DND-41 (cell line): ENCODE measurements around the gene KCNH3.
"Not testable (repeated sequence)": the region's sequence is repeated elsewhere in the genome, so short reads cannot be mapped to it uniquely, and the experiment has no call there.

ENCODE experiments used
- ATAC-seq: fragments of 200-7000 bp; cut with Tn5 transposase; 3 replicates; pipeline ENCODE4 v1.9.1; 2021; ENCODE audit warnings: low read depth; ENCODE audit not compliant: insufficient read depth
- DNase-seq: peaks from one replicate; pipeline ENCODE4 v3.0.0-alpha.2; 2020
- H2AFZ ChIP-seq: 2 replicates; pipeline ENCODE4 v1.6.0; 2012; ENCODE audit warnings: low read depth, low read length
- H3K27ac ChIP-seq: 2 replicates; pipeline ENCODE4 v1.5.1; 2012; ENCODE audit warnings: low read length, inconsistent platforms
- H3K27me3 ChIP-seq: fragments of 200-600 bp; sonication (generic); 2 replicates; pipeline ENCODE4 v1.6.0; 2012; ENCODE audit warnings: low read length, mild to moderate bottlenecking, inconsistent platforms; ENCODE audit not compliant: insufficient read depth, poor library complexity
- H3K36me3 ChIP-seq: 2 replicates; pipeline ENCODE4 v1.5.1; 2012; ENCODE audit warnings: low read length, inconsistent platforms; ENCODE audit not compliant: insufficient read depth
- H3K4me1 ChIP-seq: 2 replicates; pipeline ENCODE4 v1.5.1; 2012; ENCODE audit warnings: mild to moderate bottlenecking, low read length; ENCODE audit not compliant: insufficient read depth
- H3K4me2 ChIP-seq: 2 replicates; pipeline ENCODE4 v1.6.0; 2012; ENCODE audit warnings: mild to moderate bottlenecking, moderate library complexity, low read length, inconsistent platforms; ENCODE audit not compliant: insufficient read depth
- H3K4me3 ChIP-seq, 2 experiments: fragments of 200-600 bp in 1 of 2; shearing (Covaris generic) in 1 of 2; 2 replicates each; pipeline ENCODE4 v1.5.1; 2012 to 2016; ENCODE audit warnings: inconsistent platforms in 2 of 2, low read length in 2 of 2, mild to moderate bottlenecking in 2 of 2, low read depth in 1 of 2, moderate library complexity in 1 of 2
- H3K79me2 ChIP-seq: 2 replicates; pipeline ENCODE4 v1.6.0; 2012; ENCODE audit warnings: low read length, inconsistent platforms; ENCODE audit not compliant: insufficient read depth
- H3K9ac ChIP-seq: 2 replicates; pipeline ENCODE4 v1.6.0; 2012; ENCODE audit warnings: low read depth, mild to moderate bottlenecking, inconsistent platforms, low read length, moderate library complexity
- H3K9me3 ChIP-seq: 2 replicates; pipeline ENCODE4 v1.5.1; 2012; ENCODE audit warnings: low read length, moderate library complexity, mild to moderate bottlenecking, inconsistent platforms; ENCODE audit not compliant: insufficient read depth, severe bottlenecking
- H4K20me1 ChIP-seq: 2 replicates; pipeline ENCODE4 v1.6.0; 2012; ENCODE audit warnings: low read length; ENCODE audit not compliant: insufficient read depth
- EZH2 ChIP-seq: IDR thresholded peaks from 3 replicates; pipeline ENCODE4 v1.6.1; 2012; ENCODE audit warnings: borderline replicate concordance, low read depth, mild to moderate bottlenecking, moderate library complexity, low read length, inconsistent platforms; ENCODE audit not compliant: severe bottlenecking
- TF ChIP-seq, protein P1 (sequence below): IDR thresholded peaks from 2 replicates; pipeline ENCODE4 v1.5.1; 2012; ENCODE audit warnings: borderline replicate concordance, low read length, moderate library complexity, mild to moderate bottlenecking; ENCODE audit not compliant: poor library complexity, severe bottlenecking; ENCODE audit errors: extremely low read depth

The KCNH3 gene

DNA sequence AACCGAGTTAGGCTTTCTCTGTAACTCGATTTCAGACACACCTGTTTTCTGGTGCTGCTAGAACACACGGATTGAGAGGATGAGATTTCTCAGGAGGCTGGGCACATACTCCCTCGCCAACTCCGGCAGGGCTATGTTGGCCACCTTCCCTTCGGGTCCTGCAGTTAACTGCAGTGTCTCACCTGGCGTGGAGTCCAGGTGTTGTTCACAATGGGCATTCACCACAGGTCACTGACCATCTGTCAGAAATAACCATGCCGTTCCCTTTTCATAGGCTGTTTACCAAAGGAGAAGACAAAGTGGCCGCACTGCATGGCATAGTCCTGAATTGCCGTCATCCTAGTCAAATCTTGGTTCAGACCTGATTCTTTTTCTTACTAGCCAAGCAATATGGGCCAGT lies 5.5 kb upstream of the KCNH3 start:
- no peak for DNase-seq
- no peak overlapping the region for H2AFZ ChIP-seq
- TF ChIP-seq, protein P1, sequence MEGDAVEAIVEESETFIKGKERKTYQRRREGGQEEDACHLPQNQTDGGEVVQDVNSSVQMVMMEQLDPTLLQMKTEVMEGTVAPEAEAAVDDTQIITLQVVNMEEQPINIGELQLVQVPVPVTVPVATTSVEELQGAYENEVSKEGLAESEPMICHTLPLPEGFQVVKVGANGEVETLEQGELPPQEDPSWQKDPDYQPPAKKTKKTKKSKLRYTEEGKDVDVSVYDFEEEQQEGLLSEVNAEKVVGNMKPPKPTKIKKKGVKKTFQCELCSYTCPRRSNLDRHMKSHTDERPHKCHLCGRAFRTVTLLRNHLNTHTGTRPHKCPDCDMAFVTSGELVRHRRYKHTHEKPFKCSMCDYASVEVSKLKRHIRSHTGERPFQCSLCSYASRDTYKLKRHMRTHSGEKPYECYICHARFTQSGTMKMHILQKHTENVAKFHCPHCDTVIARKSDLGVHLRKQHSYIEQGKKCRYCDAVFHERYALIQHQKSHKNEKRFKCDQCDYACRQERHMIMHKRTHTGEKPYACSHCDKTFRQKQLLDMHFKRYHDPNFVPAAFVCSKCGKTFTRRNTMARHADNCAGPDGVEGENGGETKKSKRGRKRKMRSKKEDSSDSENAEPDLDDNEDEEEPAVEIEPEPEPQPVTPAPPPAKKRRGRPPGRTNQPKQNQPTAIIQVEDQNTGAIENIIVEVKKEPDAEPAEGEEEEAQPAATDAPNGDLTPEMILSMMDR = no peak
- no peak for TF ChIP-seq EZH2

DNA sequence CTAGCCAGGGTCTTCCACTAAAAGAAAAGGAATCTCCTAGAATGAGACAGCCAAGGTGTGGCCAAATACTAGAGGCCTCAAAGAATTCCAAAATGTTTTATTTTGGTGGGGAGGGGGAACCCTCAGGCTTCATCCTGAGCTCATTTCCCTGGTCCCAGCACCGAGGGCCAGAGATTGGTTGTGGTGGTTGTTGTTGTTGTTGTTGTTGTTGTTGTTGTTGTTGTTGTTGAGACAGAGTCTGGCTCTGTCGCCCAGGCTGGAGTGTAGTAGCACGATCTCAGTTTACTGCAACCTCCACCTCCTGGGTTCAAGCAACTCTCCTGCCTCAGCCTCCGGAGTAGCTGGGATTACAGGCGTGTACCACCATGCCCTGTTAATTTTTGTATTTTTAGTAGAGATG lies 4.7 kb upstream of the KCNH3 start:
- H3K4me1 ChIP-seq = peaks cover 11% of the 10 kb centered on the region
- H3K4me2 ChIP-seq, H3K9ac ChIP-seq, H3K9me3 ChIP-seq, ATAC-seq, H4K20me1 ChIP-seq, H3K79me2 ChIP-seq, DNase-seq, H3K36me3 ChIP-seq, H3K4me3 ChIP-seq, H2AFZ ChIP-seq, H3K27ac ChIP-seq: not testable (repeated sequence)
- peaks cover 18% of the 10 kb centered on the region for H3K27me3 ChIP-seq

More for the DNA sequence above, 5.5 kb upstream of the KCNH3 start:
- H3K9ac ChIP-seq = no peak overlapping the region
- no peaks in the 10 kb centered on the region; the same call in 1 of the 2 replicates for H3K36me3 ChIP-seq
- no peak overlapping the region for H3K4me2 ChIP-seq
- 0 out of 2 replicates have a peak, but pooled peaks cover 2% of the 10 kb centered on the region for H4K20me1 ChIP-seq
- no peaks in the 10 kb centered on the region for H3K79me2 ChIP-seq
- H3K27me3 ChIP-seq = peaks cover 13% of the 10 kb centered on the region
- H3K4me1 ChIP-seq = peaks cover 4% of the 10 kb centered on the region
- H3K27ac ChIP-seq = no peak overlapping the region
- ATAC-seq = no peak
- H3K9me3 ChIP-seq = no peaks in the 10 kb centered on the region
- H3K4me3 ChIP-seq = no peak overlapping the region

DNA sequence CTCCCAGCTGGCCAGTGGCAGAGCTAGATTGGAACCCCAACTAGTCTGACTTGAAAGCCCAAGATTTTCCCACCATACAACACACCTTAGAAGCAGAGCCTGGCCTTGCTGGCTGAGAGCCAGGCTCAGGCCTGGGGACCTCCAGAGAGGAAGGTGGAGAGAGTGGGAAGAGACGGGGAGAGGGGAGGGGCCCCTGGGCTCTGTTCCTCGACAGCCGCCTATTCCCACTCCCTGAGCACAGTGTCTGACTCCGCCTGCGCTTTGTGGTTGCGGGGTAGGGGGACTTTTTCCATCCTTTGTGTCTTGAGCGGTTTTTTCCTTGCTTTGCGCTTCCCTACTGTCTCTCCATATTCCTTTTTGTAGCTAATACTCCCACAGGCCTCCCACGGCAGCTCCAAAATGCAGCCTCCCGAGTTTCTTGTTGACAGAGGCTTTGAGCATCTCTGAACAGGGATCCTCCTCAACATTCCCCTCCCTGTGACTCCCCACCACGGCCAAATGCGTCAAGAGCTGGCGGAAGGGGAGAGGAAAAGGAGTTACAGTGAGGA lies 4.0 kb upstream of the KCNH3 start:
- Histone ChIP-seq H4K20me1 (peaks cover 5% of the 10 kb centered on the region; the same call in 1 of the 2 replicates), H3K27me3 (peaks cover 24% of the 10 kb centered on the region), H3K4me3 (no peak overlapping the region), H3K36me3 (no peaks in the 10 kb centered on the region), H3K4me1 (peaks cover 17% of the 10 kb centered on the region), H3K79me2 (no peaks in the 10 kb centered on the region), H2AFZ (no peak overlapping the region), H3K9ac (no peak overlapping the region), H3K27ac (no peak overlapping the region), H3K4me2 (no peak overlapping the region), H3K9me3 (no peaks in the 10 kb centered on the region)
- ATAC-seq (no peak), DNase-seq (no peak)
- no peak for TF ChIP-seq EZH2
- TF ChIP-seq, protein P1 = no peak

DNA sequence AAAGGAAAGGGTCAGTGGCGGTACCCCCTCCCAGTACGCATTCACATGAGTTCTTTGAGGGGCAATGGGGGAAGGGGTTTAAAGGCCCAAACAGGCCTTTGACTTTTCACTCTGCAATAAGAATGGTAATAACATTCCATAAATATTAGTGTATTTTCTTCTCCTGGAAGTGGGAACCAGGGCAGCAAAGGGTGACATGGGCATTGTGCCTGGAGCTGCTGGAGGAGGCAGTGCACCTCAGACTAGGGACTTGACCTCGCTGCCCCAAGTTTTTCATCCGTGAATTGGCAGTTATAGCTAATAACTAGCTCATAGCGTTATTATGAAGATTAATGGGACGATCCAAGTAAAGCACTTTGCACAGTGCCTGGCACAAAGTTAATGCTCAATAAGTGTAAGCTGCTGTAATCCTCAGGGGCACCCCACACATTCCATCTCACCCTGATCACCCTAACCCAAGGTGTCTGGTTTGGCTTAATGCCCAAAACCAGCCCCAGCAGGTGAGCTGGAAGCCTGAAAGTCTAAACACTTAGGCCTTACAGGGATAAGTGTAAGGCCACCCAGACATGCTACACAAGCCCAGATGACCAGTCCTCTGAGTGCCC lies 2.8 kb upstream of the KCNH3 start:
- H3K27me3 ChIP-seq = peaks cover 29% of the 10 kb centered on the region

More for the DNA sequence above, 2.8 kb upstream of the KCNH3 start:
- peaks cover 15% of the 10 kb centered on the region for H4K20me1 ChIP-seq
- H2AFZ ChIP-seq = no peak overlapping the region
- no peak for TF ChIP-seq EZH2
- TF ChIP-seq, protein P1 = no peak
- H3K4me1 ChIP-seq = peaks cover 17% of the 10 kb centered on the region
- H3K79me2 ChIP-seq = no peaks in the 10 kb centered on the region
- H3K4me3 ChIP-seq = no peak overlapping the region
- DNase-seq (no peak), ATAC-seq (no peak)
- H3K36me3 ChIP-seq = no peaks in the 10 kb centered on the region
- no peaks in the 10 kb centered on the region for H3K9me3 ChIP-seq
- no peak overlapping the region for H3K27ac ChIP-seq
- H3K4me2 ChIP-seq = no peak overlapping the region
- H3K9ac ChIP-seq = no peak overlapping the region
